HepG2 (cell line): ENCODE results near the gene CBY1. TPM values are rescaled to one million over a fixed set of nuclear protein-coding genes. Genes with fewer than 3 reads are reported as not detected.

ENCODE experiments used
- ATAC-seq: fragments of 200-7000 bp; cut with Tn5 transposase; 3 replicates; pipeline ENCODE4 v1.9.1; 2020; ENCODE audit warnings: mild to moderate bottlenecking, moderate library complexity
- BruUV-seq: library from RNA; stranded (reverse); fragments of 400-500 nt; replicated peaks from 2 replicates; lab custom pipeline; 2021; lab: Mats Ljungman, UMichigan
- CTCF ChIA-PET: fragments of 300-600 bp; formaldehyde crosslinking; extraction: SDS; loops from one replicate; lab custom pipeline; 2021; ENCODE audit warnings: low total read pairs, inconsistent platforms, low intra/inter-chr PET ratio; lab: Yijun Ruan, JAX
- POLR2A ChIA-PET: fragments of 350-600 bp; sonication (Branson Sonifier 250); formaldehyde crosslinking; loops from one replicate; lab custom pipeline; 2020; ENCODE audit warnings: antibody characterized with exemption, inconsistent platforms; lab: Yijun Ruan, JAX
- DNase-seq: peaks from one replicate; pipeline ENCODE4 v3.0.0-alpha.2; 2015; ENCODE audit warnings: low spot score
- FAIRE-seq: peaks from 3 replicates; lab custom pipeline; 2011; peaks lifted over from hg19 to GRCh38; lab: Jason Lieb, UNC
- H2AFZ ChIP-seq: one replicate; pipeline ENCODE4 v1.6.1; 2011; ENCODE audit warnings: low read length, inconsistent platforms
- H3K27ac ChIP-seq: fragments of 300-600 bp; 3 replicates; pipeline ENCODE4 v1.8.0; 2011; ENCODE audit warnings: mixed run types, mild to moderate bottlenecking, mixed read lengths, low read length, inconsistent platforms; ENCODE audit not compliant: insufficient read depth; ENCODE audit errors: extremely low read length
- H3K27me3 ChIP-seq, 2 experiments: fragments of 200-600 bp in 1 of 2; 2 replicates in 1 of 2; 3 replicates in 1 of 2; pipeline versions ENCODE4 v1.6.0 to v1.8.0; 2011; ENCODE audit warnings: low read length in 2 of 2, mild to moderate bottlenecking in 2 of 2, moderate library complexity in 2 of 2, inconsistent platforms in 1 of 2; ENCODE audit not compliant: insufficient read depth in 2 of 2, control insufficient read depth in 1 of 2
- H3K36me3 ChIP-seq, 2 experiments: fragments of 200-600 bp in 1 of 2; replicated peaks in 1 of 2; 2 replicates in 1 of 2; 3 replicates in 1 of 2; pipeline versions ENCODE4 v1.5.1 to v1.8.0; 2011; ENCODE audit warnings: low read length in 2 of 2, inconsistent platforms in 1 of 2; ENCODE audit not compliant: insufficient read depth in 2 of 2, control insufficient read depth in 1 of 2
- H3K4me1 ChIP-seq: 2 replicates; pipeline ENCODE4 v1.5.1; 2012; ENCODE audit warnings: low read length, inconsistent platforms; ENCODE audit not compliant: insufficient read depth
- H3K4me2 ChIP-seq: 2 replicates; pipeline ENCODE4 v1.6.0; 2011; ENCODE audit warnings: low read depth, low read length, inconsistent platforms
- H3K4me3 ChIP-seq, 3 experiments: fragments of 200-600 bp in 1 of 3; sonication (generic), shearing (Covaris generic) in 1 of 3; replicated peaks in 1 of 3; 2 replicates each; pipeline ENCODE4 v1.5.1; 2011 to 2016; ENCODE audit warnings: low read length in 3 of 3, inconsistent platforms in 2 of 3, low read depth in 2 of 3, mild to moderate bottlenecking in 2 of 3, control low read depth in 1 of 3, mixed read lengths in 1 of 3; ENCODE audit not compliant: insufficient read depth in 1 of 3
- H3K79me2 ChIP-seq: one replicate; pipeline ENCODE4 v1.6.1; 2011; ENCODE audit warnings: low read length, inconsistent platforms; ENCODE audit not compliant: insufficient read depth
- H3K9ac ChIP-seq: 2 replicates; pipeline ENCODE4 v1.6.0; 2011; ENCODE audit warnings: mild to moderate bottlenecking, low read depth, low read length, inconsistent platforms; ENCODE audit not compliant: insufficient read depth
- H3K9me3 ChIP-seq: 2 replicates; pipeline ENCODE4 v1.5.1; 2012; ENCODE audit warnings: mild to moderate bottlenecking, low read length
- H4K20me1 ChIP-seq: 2 replicates; pipeline ENCODE4 v1.6.0; 2011; ENCODE audit warnings: inconsistent platforms, mild to moderate bottlenecking, low read length, moderate library complexity; ENCODE audit not compliant: insufficient read depth
- FOXP4 ChIP-seq: sonication (generic); formaldehyde crosslinking; IDR thresholded peaks from 2 replicates; pipeline ENCODE4 v1.4.0; 2020; ENCODE audit warnings: missing genetic modification reagents
- KMT2B ChIP-seq: IDR thresholded peaks from 2 replicates; pipeline ENCODE4 v1.6.1; 2016; ENCODE audit warnings: missing genetic modification reagents, missing compliant biosample characterization
- MLX ChIP-seq: IDR thresholded peaks from 2 replicates; pipeline ENCODE4 v1.6.1; 2016
- NR1H2 ChIP-seq: sonication (generic); formaldehyde crosslinking; IDR thresholded peaks from 2 replicates; pipeline ENCODE4 v1.8.1; 2022; ENCODE audit warnings: low read depth, missing genetic modification reagents, borderline replicate concordance
- ZBTB44 ChIP-seq: sonication (generic); formaldehyde crosslinking; IDR thresholded peaks from 2 replicates; pipeline ENCODE4 v1.4.0; 2020; ENCODE audit warnings: missing genetic modification reagents
- ZNF232 ChIP-seq: sonication (generic); formaldehyde crosslinking; IDR thresholded peaks from 2 replicates; pipeline ENCODE4 v1.4.0; 2020; ENCODE audit warnings: missing genetic modification reagents, borderline replicate concordance
- ZNF264 ChIP-seq: sonication (generic); formaldehyde crosslinking; IDR thresholded peaks from 2 replicates; pipeline ENCODE4 v1.4.0; 2020; ENCODE audit warnings: missing genetic modification reagents
- ZNF274 ChIP-seq: sonication (generic); formaldehyde crosslinking; IDR thresholded peaks from 2 replicates; pipeline ENCODE4 v1.5.1; 2020; ENCODE audit warnings: mild to moderate bottlenecking, missing genetic modification reagents
- ZNF296 ChIP-seq: sonication (generic); formaldehyde crosslinking; conservative IDR thresholded peaks from 2 replicates; pipeline ENCODE4 v1.5.0; 2020; ENCODE audit warnings: mild to moderate bottlenecking, missing genetic modification reagents
- ZNF326 ChIP-seq: sonication (generic); formaldehyde crosslinking; IDR thresholded peaks from 2 replicates; pipeline ENCODE4 v1.4.0; 2020; ENCODE audit warnings: missing genetic modification reagents, borderline replicate concordance
- ZNF782 ChIP-seq: sonication (generic); formaldehyde crosslinking; IDR thresholded peaks from 2 replicates; pipeline ENCODE4 v1.4.0; 2020; ENCODE audit warnings: missing genetic modification reagents, mild to moderate bottlenecking, borderline replicate concordance
- ZUFSP ChIP-seq: sonication (generic); formaldehyde crosslinking; IDR thresholded peaks from 2 replicates; pipeline ENCODE4 v1.9.0; 2021; ENCODE audit warnings: missing genetic modification reagents, mild to moderate bottlenecking, borderline replicate concordance
- WGBS: methylation state at CpG from one replicate; pipeline ENCODE4 v1.1.6; 2017; ENCODE audit warnings: low lambda C conversion rate; 5-methylcytosine and 5-hydroxymethylcytosine counted together
- in situ Hi-C: cut with HindIII; loops from 2 replicates; pipeline ENCODE4 v1.10.0; 2017; ENCODE audit warnings: low pct_unique_long_range_greater_than_20kb; ENCODE audit not compliant: extremely low pct_ligation_motif_present
- intact Hi-C: fragments of 100-400 bp; cut with micrococcal nuclease; formaldehyde crosslinking; loops from one replicate; pipeline ENCODE4 v1.10.0; 2022; ENCODE audit not compliant: unreplicated experiment
- polyA plus RNA-seq, 8 experiments: library from polyadenylated mRNA; depleted of rRNA in 3 of 8; stranded (reverse) in 7 of 8; unstranded in 1 of 8; fragments of >200 nt; fragmentation: Illumina TruSeq in 4 of 8; extraction: Trizol in 4 of 8; gene quantifications; 2 replicates each; pipeline versions ENCODE4 v1.2.1 to v1.2.3, GENCODE V29; 2011 to 2016; ENCODE audit warnings: low read depth in 4 of 8, missing spikeins in 1 of 8, mixed read lengths in 1 of 8; ENCODE audit not compliant: insufficient read depth in 1 of 8
- total RNA-seq, 5 experiments: library from RNA; depleted of rRNA; stranded (reverse); fragments of >200 nt; fragmentation: Illumina TruSeq; extraction: Trizol; gene quantifications; 2 replicates each; pipeline ENCODE4 v1.2.3, GENCODE V29; 2016; ENCODE audit warnings: low read depth in 1 of 5

CBY1 gene
- total and polyA plus RNA-seq, 2 of the 13 experiments (the other 11 are each of a cell fraction or from before 2014, with no cell fraction given) = 19.7 to 20.3 TPM

- Histone ChIP-seq H2AFZ (no peak overlapping the region), H3K27ac (no peak overlapping the region), H3K4me1 (no peaks in the 10 kb centered on the region), H3K9ac (no peak overlapping the region), H3K4me2 (no peak overlapping the region), H3K36me3 (peaks cover 35 to 56% of the 10 kb centered on the region in 2 experiments), H3K9me3 (no peaks in the 10 kb centered on the region), H3K27me3 (no peaks in the 10 kb centered on the region), H3K4me3 (no peak overlapping the region), H4K20me1 (peaks cover 50% of the 10 kb centered on the region), H3K79me2 (peaks cover 49% of the 10 kb centered on the region)
- POLR2A ChIA-PET = interaction anchor here (0.8 kb wide), 1 partner anchor 10 kb away, joined by 4 read pairs; the partner anchor contains the start of gene GTPBP1
- ATAC-seq (no peak), FAIRE-seq (no peak), DNase-seq (no peak)
- in situ Hi-C loops (no loop called here), intact Hi-C loops (no loop called here)
- WGBS = 93% methylated on average over 15 of the region's 15 CpGs
- no peak for TF ChIP-seq ZNF296 (CRISPR knock-in tag)
- no peak for TF ChIP-seq ZNF274
- no peak for TF ChIP-seq KMT2B
- no peak for TF ChIP-seq ZNF782 (CRISPR knock-in tag)
- TF ChIP-seq ZBTB44 (CRISPR knock-in tag) = no peak
- no peak for TF ChIP-seq MLX (CRISPR knock-in tag)
- TF ChIP-seq FOXP4 (CRISPR knock-in tag) = no peak
- no peak for TF ChIP-seq ZNF326
- TF ChIP-seq ZNF264 (CRISPR knock-in tag) = no peak
- TF ChIP-seq ZUFSP (CRISPR knock-in tag) = no peak
- no peak for TF ChIP-seq NR1H2
- no peak for TF ChIP-seq ZNF232 (CRISPR knock-in tag)
- CTCF ChIA-PET = no interaction called here
- BruUV-seq = no TSS peak
Measured at GRCh38 chr22:38715852-38716251, 59.4 kb downstream of the CBY1 start.
